Measurements from ENCODE around the gene ARHGAP6.

DNA sequence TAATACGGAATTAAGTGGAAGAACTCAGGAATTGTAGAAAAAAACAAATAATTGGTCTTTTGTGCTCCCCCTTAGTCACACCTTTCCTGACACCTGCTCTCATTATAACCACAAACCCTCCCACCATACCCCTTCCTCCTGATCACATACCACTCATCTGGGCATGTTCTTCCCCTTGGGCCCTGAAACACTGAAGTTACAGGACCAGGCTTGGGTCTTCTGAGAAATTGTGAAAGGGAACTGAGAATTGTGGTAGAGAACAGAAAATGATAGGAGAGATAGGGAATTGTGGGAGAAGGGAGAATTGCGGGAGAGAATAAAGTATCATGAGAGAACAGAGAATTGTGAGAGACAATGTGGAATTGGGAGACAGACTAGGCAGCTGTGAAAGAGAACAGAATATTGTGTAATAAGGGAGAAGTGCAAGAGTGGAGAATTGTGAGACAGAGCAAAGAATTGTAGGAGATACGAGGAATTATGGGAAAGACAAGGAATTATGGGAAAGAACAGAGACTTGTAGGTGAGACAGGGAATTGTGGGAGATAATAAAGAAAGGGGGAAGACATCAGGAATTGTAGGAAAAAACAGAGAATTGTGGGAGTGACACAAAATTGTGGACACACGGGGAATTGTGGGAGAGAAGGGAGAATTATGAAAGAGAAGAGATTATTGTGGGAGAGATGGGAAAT lies 557.3 kb downstream of the ARHGAP6 start:
- TF ChIP-seq, protein P1, sequence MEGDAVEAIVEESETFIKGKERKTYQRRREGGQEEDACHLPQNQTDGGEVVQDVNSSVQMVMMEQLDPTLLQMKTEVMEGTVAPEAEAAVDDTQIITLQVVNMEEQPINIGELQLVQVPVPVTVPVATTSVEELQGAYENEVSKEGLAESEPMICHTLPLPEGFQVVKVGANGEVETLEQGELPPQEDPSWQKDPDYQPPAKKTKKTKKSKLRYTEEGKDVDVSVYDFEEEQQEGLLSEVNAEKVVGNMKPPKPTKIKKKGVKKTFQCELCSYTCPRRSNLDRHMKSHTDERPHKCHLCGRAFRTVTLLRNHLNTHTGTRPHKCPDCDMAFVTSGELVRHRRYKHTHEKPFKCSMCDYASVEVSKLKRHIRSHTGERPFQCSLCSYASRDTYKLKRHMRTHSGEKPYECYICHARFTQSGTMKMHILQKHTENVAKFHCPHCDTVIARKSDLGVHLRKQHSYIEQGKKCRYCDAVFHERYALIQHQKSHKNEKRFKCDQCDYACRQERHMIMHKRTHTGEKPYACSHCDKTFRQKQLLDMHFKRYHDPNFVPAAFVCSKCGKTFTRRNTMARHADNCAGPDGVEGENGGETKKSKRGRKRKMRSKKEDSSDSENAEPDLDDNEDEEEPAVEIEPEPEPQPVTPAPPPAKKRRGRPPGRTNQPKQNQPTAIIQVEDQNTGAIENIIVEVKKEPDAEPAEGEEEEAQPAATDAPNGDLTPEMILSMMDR (IDR thresholded peaks at IDR 0.05), result no peak
- TF ChIP-seq POLR2A (IDR thresholded peaks at IDR 0.05), result no peak
